ENCODE data around the gene SLC4A11. TPM values are rescaled to one million over a fixed set of nuclear protein-coding genes. Genes with fewer than 3 reads are reported as not detected.

SLC4A11 gene
- total RNA-seq, 2 donors from 2014 or later = 0.53 to 1.9 TPM

DNA sequence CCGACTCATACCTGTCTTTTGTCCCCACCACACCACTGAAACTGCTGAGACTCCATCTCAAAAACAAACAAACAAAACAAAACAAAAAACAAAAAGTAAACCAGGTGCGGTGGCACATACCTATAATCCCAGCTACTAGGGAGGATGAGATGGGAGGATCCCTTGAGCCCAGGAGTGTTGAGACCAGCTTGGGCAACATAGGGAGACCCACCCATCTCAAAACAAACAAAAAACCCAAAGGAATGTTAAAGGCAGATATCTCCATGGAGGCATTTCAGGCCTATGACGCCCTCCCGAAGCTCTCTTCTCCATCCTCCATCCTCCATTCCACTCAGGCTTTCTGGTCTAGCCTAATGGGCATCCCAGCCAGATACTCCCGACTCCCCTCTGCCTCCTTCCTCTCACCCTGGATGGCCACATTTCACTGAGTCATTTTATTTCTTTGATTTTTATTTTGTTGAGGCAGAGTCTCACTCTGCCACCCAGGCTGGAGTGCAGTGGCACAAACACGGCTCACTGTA lies 3.2 kb upstream of the SLC4A11 start:
- H3K27me3 Mint-ChIP-seq (ENCODE audit: low read depth) = peaks cover 57% of the 10 kb centered on the region

GRCh38 chr20:3240776-3241363 lies 1.9 kb upstream of the SLC4A11 start:
- ATAC-seq (replicated peaks in 1 of 2) = no peak
- Mint-ChIP-seq H3K4me3 (peak overlapping the region; percentile 13 to 95), H3K4me1 (ENCODE audit: low read depth) (peaks cover 11% of the 10 kb centered on the region), H3K27ac (no peak overlapping the region), H3K36me3 (ENCODE audit: insufficient read depth in 2 of 2) (peaks cover 0 to 5% of the 10 kb centered on the region in 2 donors), H3K9me3 (no peaks in the 10 kb centered on the region), H3K27me3 (ENCODE audit: low read depth) (peaks cover 64% of the 10 kb centered on the region)
- DNase-seq = no peak

More for the DNA sequence above, 3.2 kb upstream of the SLC4A11 start:
- H3K4me1 Mint-ChIP-seq (ENCODE audit: low read depth) = peaks cover 6% of the 10 kb centered on the region
- H3K36me3 Mint-ChIP-seq (ENCODE audit: insufficient read depth in 2 of 2) = peaks cover 0 to 5% of the 10 kb centered on the region in 2 donors
- no peak overlapping the region for H3K4me3 Mint-ChIP-seq
- ATAC-seq (replicated peaks in 1 of 2) (no peak), DNase-seq (no peak)
- no peaks in the 10 kb centered on the region for H3K9me3 Mint-ChIP-seq
- no peak overlapping the region for H3K27ac Mint-ChIP-seq

GRCh38 chr20:3239867-3240775 lies 1.1 kb upstream of the SLC4A11 start:
- Mint-ChIP-seq H3K36me3 (ENCODE audit: insufficient read depth in 2 of 2) (peaks cover 0 to 5% of the 10 kb centered on the region in 2 donors), H3K9me3 (no peaks in the 10 kb centered on the region), H3K27me3 (ENCODE audit: low read depth) (peaks cover 70% of the 10 kb centered on the region), H3K4me1 (ENCODE audit: low read depth) (peaks cover 11% of the 10 kb centered on the region), H3K27ac (no peak overlapping the region), H3K4me3 (peak overlapping the region; percentile 85 to 95)
- DNase-seq (peak in 1 of 2 donors; percentile 14), ATAC-seq (replicated peaks in 1 of 2) (peak; percentile 8 to 16)

- ATAC-seq (replicated peaks in 1 of 2) = peak; percentile 65 to 73
- Mint-ChIP-seq H3K4me3 (peak overlapping the region; percentile 81 to 84), H3K36me3 (ENCODE audit: insufficient read depth in 2 of 2) (peaks cover 0 to 5% of the 10 kb centered on the region in 2 donors), H3K27ac (no peak overlapping the region), H3K27me3 (ENCODE audit: low read depth) (peaks cover 61% of the 10 kb centered on the region), H3K4me1 (ENCODE audit: low read depth) (peaks cover 11% of the 10 kb centered on the region), H3K9me3 (no peaks in the 10 kb centered on the region)
- DNase-seq = peak; percentile 56 to 71
Observed at GRCh38 chr20:3238616-3239025, 369 bp downstream of the SLC4A11 start.

DNA sequence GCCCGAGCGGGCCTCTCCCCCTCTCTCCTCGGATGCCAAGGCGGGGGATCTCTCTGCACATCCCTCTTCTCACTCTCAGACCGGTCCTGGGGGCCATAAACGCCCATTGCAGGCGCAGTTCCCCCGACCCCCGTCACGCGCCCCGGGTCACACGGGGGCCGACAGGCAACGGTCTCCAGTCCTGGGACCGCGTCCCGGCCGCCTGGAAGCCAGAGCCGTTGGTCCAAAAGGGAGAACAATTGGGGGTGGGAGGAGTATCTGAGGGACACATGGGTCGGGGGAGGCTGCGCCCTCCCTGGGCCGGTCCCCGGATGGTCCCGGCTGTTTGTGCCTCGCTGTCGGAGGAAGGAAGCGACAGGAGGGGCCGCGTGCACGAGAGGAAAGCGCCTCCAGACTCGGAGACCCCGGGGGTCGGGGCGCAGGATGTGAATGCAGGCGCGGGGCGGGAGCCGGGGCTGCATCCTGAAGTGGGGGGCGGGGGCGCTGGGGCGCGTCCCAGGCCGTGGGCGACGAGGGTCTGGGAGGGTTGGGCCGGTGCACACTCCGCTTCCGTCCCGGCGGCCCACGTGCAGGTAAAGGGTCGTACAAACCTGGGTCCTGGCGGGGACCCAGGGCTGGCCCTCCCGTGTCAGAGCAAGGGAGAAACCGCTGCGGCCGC lies 903 bp downstream of the SLC4A11 start:
- Mint-ChIP-seq H3K4me1 (ENCODE audit: low read depth) (peaks cover 11% of the 10 kb centered on the region), H3K4me3 (peak overlapping the region; percentile 81 to 84), H3K36me3 (ENCODE audit: insufficient read depth in 2 of 2) (peaks cover 0 to 5% of the 10 kb centered on the region in 2 donors), H3K9me3 (no peaks in the 10 kb centered on the region), H3K27ac (no peak overlapping the region), H3K27me3 (ENCODE audit: low read depth) (peaks cover 61% of the 10 kb centered on the region)
- DNase-seq (peak; percentile 14), ATAC-seq (replicated peaks in 1 of 2) (peak; percentile 28 to 39)

GRCh38 chr20:3237011-3237957 lies 1.7 kb downstream of the SLC4A11 start:
- ATAC-seq (replicated peaks in 1 of 2) = no peak
- Mint-ChIP-seq H3K4me1 (ENCODE audit: low read depth) (peaks cover 11% of the 10 kb centered on the region), H3K4me3 (peak overlapping the region; percentile 81 to 84), H3K36me3 (ENCODE audit: insufficient read depth in 2 of 2) (peaks cover 0 to 5% of the 10 kb centered on the region in 2 donors), H3K9me3 (no peaks in the 10 kb centered on the region), H3K27ac (no peak overlapping the region), H3K27me3 (ENCODE audit: low read depth) (peaks cover 57% of the 10 kb centered on the region)
- DNase-seq = no peak

DNA sequence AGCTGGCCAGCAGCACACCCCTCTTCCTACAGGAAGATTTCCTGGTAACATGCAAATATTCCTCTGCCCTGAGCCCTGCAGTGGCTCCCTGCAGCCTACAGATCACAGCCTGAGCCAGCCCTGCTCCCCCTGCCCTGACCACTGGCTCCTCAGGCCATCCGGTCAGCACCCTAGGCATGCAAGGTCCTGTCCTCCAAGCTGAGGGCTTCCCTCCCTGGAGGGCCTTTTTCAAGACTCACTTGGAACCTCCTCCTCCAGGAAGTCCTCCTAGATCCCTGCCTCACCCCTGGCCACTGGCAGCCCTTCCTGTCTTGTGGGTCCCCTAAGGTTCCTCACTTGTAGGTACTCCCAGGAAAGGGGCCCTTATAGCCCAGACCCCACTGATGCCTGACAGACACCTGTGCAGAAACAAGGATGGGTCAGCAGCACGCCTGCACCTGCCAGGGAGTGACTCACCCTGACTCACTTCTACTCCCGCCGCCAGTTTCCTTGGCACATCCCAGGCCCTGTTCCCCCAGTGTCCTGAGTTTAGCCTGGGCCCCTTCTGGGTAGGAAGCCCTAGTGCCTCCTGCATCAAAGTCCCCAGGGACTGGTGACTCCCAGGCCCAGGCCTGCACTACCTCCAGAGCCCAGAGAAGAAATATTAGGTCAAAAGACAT lies 3.2 kb downstream of the SLC4A11 start:
- H3K27me3 Mint-ChIP-seq (ENCODE audit: low read depth) = peaks cover 43% of the 10 kb centered on the region
- H3K36me3 Mint-ChIP-seq (ENCODE audit: insufficient read depth in 2 of 2) = peaks cover 0 to 5% of the 10 kb centered on the region in 2 donors
- H3K27ac Mint-ChIP-seq = no peak overlapping the region
- ATAC-seq (replicated peaks in 1 of 2) (no peak), DNase-seq (no peak)
- no peak overlapping the region for H3K4me3 Mint-ChIP-seq
- H3K4me1 Mint-ChIP-seq (ENCODE audit: low read depth) = peaks cover 11% of the 10 kb centered on the region
- H3K9me3 Mint-ChIP-seq = no peaks in the 10 kb centered on the region

GRCh38 chr20:3233991-3234498 lies 4.9 kb downstream of the SLC4A11 start:
- ATAC-seq (replicated peaks in 1 of 2) (no peak), DNase-seq (no peak)
- H3K9me3 Mint-ChIP-seq = no peaks in the 10 kb centered on the region
- peaks cover 5% of the 10 kb centered on the region for H3K4me1 Mint-ChIP-seq (ENCODE audit: low read depth)
- H3K27me3 Mint-ChIP-seq (ENCODE audit: low read depth) = peaks cover 29% of the 10 kb centered on the region
- H3K36me3 Mint-ChIP-seq (ENCODE audit: insufficient read depth in 2 of 2) = no peaks in the 10 kb centered on the region
- H3K4me3 Mint-ChIP-seq = no peak overlapping the region
- H3K27ac Mint-ChIP-seq = no peak overlapping the region

GRCh38 chr20:3233131-3233990 lies 5.6 kb downstream of the SLC4A11 start:
- Mint-ChIP-seq H3K27me3 (ENCODE audit: low read depth) (peaks cover 29% of the 10 kb centered on the region), H3K9me3 (no peaks in the 10 kb centered on the region), H3K27ac (no peak overlapping the region), H3K4me3 (no peak overlapping the region), H3K4me1 (ENCODE audit: low read depth) (peaks cover 5% of the 10 kb centered on the region), H3K36me3 (ENCODE audit: insufficient read depth in 2 of 2) (no peaks in the 10 kb centered on the region)
- ATAC-seq (replicated peaks in 1 of 2) (no peak), DNase-seq (no peak)

DNA sequence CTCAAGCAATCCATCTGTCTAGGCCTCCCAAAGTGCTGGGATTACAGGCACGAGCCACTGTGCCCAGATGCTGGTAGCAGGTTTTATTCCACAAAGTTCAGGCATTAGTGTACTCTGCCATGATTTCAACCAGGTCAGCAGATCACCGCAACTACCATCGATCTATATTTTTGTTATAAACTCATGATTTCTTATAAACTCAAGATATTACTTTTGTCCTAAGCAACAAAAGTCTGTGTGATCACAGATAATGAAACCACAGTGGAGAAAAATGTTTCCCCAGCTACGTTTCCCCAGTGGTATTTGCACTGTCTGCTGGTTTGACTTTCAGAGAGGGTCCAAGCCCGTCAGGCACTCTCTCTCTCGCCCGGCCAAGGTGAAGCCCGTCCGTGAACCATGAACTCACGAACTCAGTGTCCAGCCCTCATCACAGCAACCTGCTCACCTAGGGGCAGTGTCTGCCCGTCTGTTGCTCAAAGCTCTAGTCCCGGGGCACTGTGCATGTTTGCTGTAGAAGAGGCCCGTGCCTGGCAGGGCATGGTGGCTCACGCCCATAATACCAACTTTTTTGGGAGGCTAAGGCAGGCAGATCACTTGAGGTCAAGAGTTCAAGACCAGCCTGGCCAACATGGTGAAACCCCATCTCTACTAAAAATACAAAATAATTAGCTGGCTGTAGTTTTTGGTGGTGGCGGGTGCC lies 7.0 kb downstream of the SLC4A11 start:
- DNase-seq (no peak), ATAC-seq (replicated peaks in 1 of 2) (no peak)
- H3K27me3 Mint-ChIP-seq (ENCODE audit: low read depth) = peaks cover 19% of the 10 kb centered on the region
- H3K27ac Mint-ChIP-seq = no peak overlapping the region
- H3K4me1 Mint-ChIP-seq (ENCODE audit: low read depth) = peaks cover 5% of the 10 kb centered on the region
- no peaks in the 10 kb centered on the region for H3K36me3 Mint-ChIP-seq (ENCODE audit: insufficient read depth in 2 of 2)
- no peak overlapping the region for H3K4me3 Mint-ChIP-seq
- H3K9me3 Mint-ChIP-seq = no peaks in the 10 kb centered on the region
